AG10803 (cell line): Measurements from ENCODE around the gene PDE6C.
A peak's percentile ranks its signal among the peaks of the same experiment; 100 is the strongest.

Experiments used
- DNase-seq: peaks from one replicate; pipeline ENCODE4 v3.0.0; 2010; ENCODE audit warnings: low read depth
- H3K4me3 ChIP-seq: 2 replicates; pipeline ENCODE4 v1.5.1; 2011; ENCODE audit warnings: mild to moderate bottlenecking, low read length, control low read depth
- CTCF ChIP-seq: conservative IDR thresholded peaks from 2 replicates; pipeline ENCODE4 v1.5.1; 2011; ENCODE audit warnings: mild to moderate bottlenecking, low read length, control low read depth, inconsistent platforms

PDE6C gene

GRCh38 chr10:93711891-93712290, 99.6 kb downstream of the PDE6C start:
- no peak for TF ChIP-seq CTCF
- DNase-seq, result peak; percentile 1
- H3K4me3 ChIP-seq, result no peak overlapping the region

GRCh38 chr10:93712593-93712992, 100.3 kb downstream of the PDE6C start:
- TF ChIP-seq CTCF, result no peak
- H3K4me3 ChIP-seq, result no peak overlapping the region
- no peak for DNase-seq

- H3K4me3 ChIP-seq, result no peak overlapping the region
- no peak for TF ChIP-seq CTCF
- no peak for DNase-seq
Measured at GRCh38 chr10:93715345-93715744, 103.0 kb downstream of the PDE6C start.
